A549 treated with AZD9567 at 1 μM for 4 hours (cell line): ENCODE results near the gene ZNF534. TPM values are rescaled to one million over a fixed set of nuclear protein-coding genes. Genes with fewer than 3 reads are reported as not detected.

Source experiments
- total RNA-seq: library from RNA; stranded (reverse); fragments of 200-300 nt; extraction: Qiagen RNA extraction; gene quantifications from 5 replicates; pipeline ENCODE4 v1.2.3, GENCODE V29; 2022; ENCODE audit not compliant: insufficient read depth

ZNF534 gene
- total RNA-seq = not detected in 5 replicates

DNA sequence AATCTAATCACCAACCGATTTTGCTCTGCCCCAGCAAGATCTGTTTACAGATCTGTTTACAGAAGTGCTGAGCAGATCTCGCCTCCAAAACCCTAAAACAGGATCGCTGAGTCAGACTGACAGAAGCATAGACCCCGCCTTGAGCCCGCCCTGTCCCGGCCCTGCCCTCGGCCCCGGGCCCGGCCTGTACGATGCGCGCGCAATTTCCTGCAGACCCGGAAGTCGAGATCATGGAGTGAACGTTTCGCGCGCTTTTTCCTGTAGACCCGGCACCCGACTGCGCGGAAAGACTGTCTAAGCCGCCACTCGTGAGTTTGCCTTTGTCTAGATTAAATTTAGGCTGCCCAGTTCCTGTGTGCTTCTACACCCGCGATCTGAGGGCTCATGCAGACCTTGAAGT, at the start of gene ZNF534:
Gene ZNF534 (plus strand): TSS at position 212 of the 400 bp plus-strand sequence. CDS start 2,327 bp downstream, outside the sequence.

DNA sequence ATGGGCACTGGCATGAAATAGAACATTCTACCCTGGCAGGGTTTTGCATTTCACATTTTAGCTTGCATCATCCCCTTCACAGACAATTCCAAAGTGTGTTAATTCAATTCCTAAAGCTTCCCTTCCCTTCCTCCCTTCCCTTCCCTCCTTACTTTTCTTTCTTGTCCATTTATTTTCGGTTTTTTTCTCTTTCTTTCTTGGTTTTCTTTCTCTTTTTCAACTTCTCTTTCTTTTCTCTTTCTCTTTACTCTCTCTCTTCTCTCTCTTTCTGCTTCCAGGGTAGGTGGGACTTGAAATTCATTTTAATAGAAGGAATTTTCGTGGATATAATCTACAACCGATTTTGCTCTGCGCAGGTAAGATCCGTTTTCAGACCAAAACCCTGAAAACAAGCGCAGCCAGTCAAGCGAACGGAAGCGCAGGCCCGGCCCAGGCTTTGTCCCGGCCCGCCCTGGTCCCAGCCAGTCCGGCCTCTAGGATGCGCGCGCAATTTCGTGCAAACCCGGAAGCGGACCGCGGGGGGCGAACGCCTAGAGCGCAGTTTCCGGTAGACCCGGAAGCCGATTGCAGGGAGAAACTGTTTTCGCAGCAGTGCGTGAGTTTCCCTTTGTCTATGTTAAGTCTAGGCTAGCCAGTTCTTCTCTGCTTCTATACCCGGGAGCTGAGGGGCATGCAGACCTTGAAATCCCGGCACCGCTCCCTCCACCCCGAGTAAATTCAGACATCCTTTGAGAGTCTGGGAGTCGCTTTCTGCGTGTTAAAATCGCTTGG, 31.5 kb upstream of the ZNF534 start, which contains the start of gene ZNF528:
Gene ZNF528 (plus strand): TSS at position 540 of the 771 bp plus-strand sequence. CDS start 4,165 bp downstream, outside the sequence.

DNA sequence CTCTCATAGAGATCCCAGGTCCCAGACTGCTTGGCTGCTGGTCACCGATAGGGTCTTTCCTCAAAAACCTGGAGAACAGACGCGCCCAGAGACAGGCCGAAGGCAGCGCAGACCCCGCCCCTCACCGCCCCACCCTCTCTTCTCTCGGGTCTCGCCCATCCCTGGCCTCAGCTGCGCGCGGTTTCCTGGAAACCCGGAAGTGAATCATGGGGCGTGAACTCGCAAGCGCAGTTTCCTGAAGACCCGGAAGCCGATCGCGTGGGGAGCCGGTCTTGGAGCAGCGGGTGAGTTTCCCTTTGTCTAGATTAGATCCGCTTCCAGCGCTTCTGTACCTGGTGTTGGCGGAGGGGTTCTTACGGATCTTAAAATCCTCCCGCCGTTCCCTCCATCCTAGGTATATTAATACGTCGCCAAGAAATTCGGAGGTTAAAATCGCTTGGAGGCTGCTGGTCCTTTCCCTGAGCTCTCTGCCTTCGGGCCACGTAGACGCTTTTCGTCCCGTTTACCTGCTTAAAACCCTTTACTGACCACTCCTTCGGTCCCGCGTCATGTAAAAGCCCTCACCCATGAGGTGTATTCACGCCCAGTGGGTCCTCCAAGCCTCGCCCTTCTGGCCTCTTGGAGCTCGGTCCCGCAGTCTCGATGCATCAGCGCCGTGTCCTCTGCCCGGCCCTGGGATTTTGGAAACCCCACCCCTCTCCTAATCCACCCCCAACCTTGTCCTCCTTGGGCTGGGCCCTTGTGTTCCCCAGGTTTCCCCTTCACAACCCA, 24.6 kb downstream of the ZNF534 start, which contains the start of gene ZNF578:
Gene ZNF578 (plus strand): TSS at position 230 of the 771 bp plus-strand sequence. CDS start 48,293 bp downstream, outside the sequence.

Other genes with a start within 250 kb of the ZNF534 start
- 268 to 309 TPM (median 304 TPM) in 5 replicates for gene PPP2R1A, start 239.1 kb upstream of the ZNF534 start, total RNA-seq
- 6.9 to 9.6 TPM (median 8.5 TPM) in 5 replicates for gene ZNF766, start 159.6 kb upstream of the ZNF534 start, total RNA-seq
- 9.9 to 18.1 TPM (median 17.2 TPM) in 5 replicates for gene ZNF480, start 132.0 kb upstream of the ZNF534 start, total RNA-seq
- gene ZNF610, start 92.9 kb upstream of the ZNF534 start, total RNA-seq = 0.12 TPM in 1 of 5 replicates, not detected in the others
- gene ZNF880, start 59.2 kb upstream of the ZNF534 start, total RNA-seq = 0.53 to 1.2 TPM (median 0.97 TPM) in 4 of 5 replicates, not detected in the other
- 0.10 to 0.30 TPM (median 0.26 TPM) in 3 of 5 replicates, not detected in the others for gene ZNF528, start 31.3 kb upstream of the ZNF534 start, total RNA-seq
- gene ZNF578, start 24.4 kb downstream of the ZNF534 start, total RNA-seq = not detected in 5 replicates
- gene ZNF808, start 98.5 kb downstream of the ZNF534 start, total RNA-seq = 0.01 to 0.17 TPM (median 0.07 TPM) in 4 of 5 replicates, not detected in the other
- 0.13 to 0.28 TPM (median 0.23 TPM) in 4 of 5 replicates, not detected in the other for gene ZNF701, start 141.1 kb downstream of the ZNF534 start, total RNA-seq
- 0.06 to 0.13 TPM (median 0.08 TPM) in 4 of 5 replicates, not detected in the other for gene ZNF83, start 209.2 kb downstream of the ZNF534 start, total RNA-seq